Uterus (tissue), 4 donors: ENCODE data around the gene COPS9. TPM values are rescaled to one million over a fixed set of nuclear protein-coding genes. Genes with fewer than 3 reads are reported as not detected.

Source experiments
- DNase-seq, 2 donors: peaks; one replicate each; pipeline ENCODE4 v3.0.0-alpha.2; 2019 to 2020
- H3K27ac ChIP-seq, 2 donors: fragments of 200-600 bp; sonication (generic); 1 replicate in 1 of 2; 2 replicates in 1 of 2; pipeline ENCODE4 v1.5.1; 2016 to 2018
- H3K27me3 ChIP-seq, 2 donors: fragments of 200-600 bp; sonication (generic); one replicate each; pipeline ENCODE4 v1.5.1; 2018 to 2019; ENCODE audit warnings: control low read depth in 1 of 2
- H3K36me3 ChIP-seq, 2 donors: fragments of 200-600 bp; sonication (generic); one replicate each; pipeline ENCODE4 v1.5.1; 2019; ENCODE audit warnings: control low read depth in 1 of 2
- H3K4me1 ChIP-seq, 2 donors: fragments of 200-600 bp; sonication (generic); one replicate each; pipeline ENCODE4 v1.5.1; 2018 to 2019; ENCODE audit warnings: control low read depth in 1 of 2
- H3K4me3 ChIP-seq, 2 donors: fragments of 200-600 bp; sonication (generic); 1 replicate in 1 of 2; 2 replicates in 1 of 2; pipeline ENCODE4 v1.5.1; 2018 to 2019; ENCODE audit warnings: mild to moderate bottlenecking in 1 of 2
- H3K9me3 ChIP-seq, 2 donors: fragments of 200-600 bp; sonication (generic); one replicate each; pipeline ENCODE4 v1.5.1; 2019; ENCODE audit warnings: control low read depth in 1 of 2
- CTCF ChIP-seq, 4 experiments: fragments of 200-600 bp in 2 of 4; fragments of 450-650 bp in 2 of 4; sonication (generic) in 2 of 4; IDR thresholded peaks; one replicate each; pipeline ENCODE4 v1.5.1; 2016 to 2019; ENCODE audit warnings: antibody characterized with exemption in 4 of 4, mild to moderate bottlenecking in 2 of 4, moderate library complexity in 1 of 4
- POLR2A ChIP-seq, 2 donors: fragments of 450-650 bp; IDR thresholded peaks; one replicate each; pipeline ENCODE4 v1.6.1; 2016; ENCODE audit warnings: antibody characterized with exemption in 2 of 2, mild to moderate bottlenecking in 1 of 2, moderate library complexity in 1 of 2
- intact Hi-C: fragments of 100-400 bp; cut with DNase I; formaldehyde crosslinking; loops from one replicate; pipeline ENCODE4 v1.15.1; 2023; ENCODE audit warnings: low total_unique reads
- total RNA-seq, 4 donors: library from RNA; depleted of rRNA in 3 of 4; stranded (reverse); fragments of >200 nt in 3 of 4; gene quantifications; one replicate each; pipeline versions ENCODE4 v1.1.0 to v1.2.4, GENCODE V29; 2014 to 2023
- donor health status: DM: yes; HTN: yes; CAD: no.

COPS9 gene
- total RNA-seq, 4 donors from 2014 or later = 14.1 to 189 (median 98.0) TPM

GRCh38 chr2:240162531-240162930, 26.4 kb upstream of the COPS9 start:
- Histone ChIP-seq H3K4me1 (no peaks in the 10 kb centered on the region), H3K4me3 (no peak overlapping the region), H3K27me3 (no peaks in the 10 kb centered on the region), H3K27ac (no peak overlapping the region), H3K36me3 (no peaks in the 10 kb centered on the region), H3K9me3 (no peaks in the 10 kb centered on the region)
- DNase-seq = no peak
- TF ChIP-seq POLR2A (IDR thresholded peaks at IDR 0.05) = no peak
- no peak for TF ChIP-seq CTCF (IDR thresholded peaks at IDR 0.05)
- intact Hi-C loops = no loop called here

- H3K9me3 ChIP-seq = no peaks in the 10 kb centered on the region
- TF ChIP-seq POLR2A (IDR thresholded peaks at IDR 0.05) (no peak), CTCF (IDR thresholded peaks at IDR 0.05) (no peak)
- H3K4me1 ChIP-seq = no peaks in the 10 kb centered on the region
- intact Hi-C loops = no loop called here
- H3K27me3 ChIP-seq = no peaks in the 10 kb centered on the region
- no peak for DNase-seq
- no peak overlapping the region for H3K27ac ChIP-seq
- no peaks in the 10 kb centered on the region for H3K36me3 ChIP-seq
- no peak overlapping the region for H3K4me3 ChIP-seq
Measured at GRCh38 chr2:240162032-240162431, 25.9 kb upstream of the COPS9 start.

GRCh38 chr2:240161087-240161750, 25.1 kb upstream of the COPS9 start:
- Histone ChIP-seq H3K4me3 (no peak overlapping the region), H3K27ac (no peak overlapping the region), H3K36me3 (no peaks in the 10 kb centered on the region), H3K27me3 (no peaks in the 10 kb centered on the region), H3K9me3 (no peaks in the 10 kb centered on the region), H3K4me1 (no peaks in the 10 kb centered on the region)
- intact Hi-C loops = no loop called here
- TF ChIP-seq CTCF (IDR thresholded peaks at IDR 0.05) (no peak), POLR2A (IDR thresholded peaks at IDR 0.05) (no peak)
- no peak for DNase-seq

GRCh38 chr2:240160291-240161086, 24.4 kb upstream of the COPS9 start:
- H3K27me3 ChIP-seq = no peaks in the 10 kb centered on the region

More at GRCh38 chr2:240160291-240161086, 24.4 kb upstream of the COPS9 start:
- TF ChIP-seq POLR2A (IDR thresholded peaks at IDR 0.05) (no peak), CTCF (IDR thresholded peaks at IDR 0.05) (no peak)
- no peak for DNase-seq
- Histone ChIP-seq H3K4me1 (no peaks in the 10 kb centered on the region), H3K9me3 (no peaks in the 10 kb centered on the region), H3K4me3 (no peak overlapping the region), H3K27ac (no peak overlapping the region), H3K36me3 (no peaks in the 10 kb centered on the region)
- intact Hi-C loops = no loop called here
